K562 (cell line): ENCODE results near the gene SLC7A4. TPM values are rescaled to one million over a fixed set of nuclear protein-coding genes. Genes with fewer than 3 reads are reported as not detected.

Experiments
- ATAC-seq: fragments of 200-7000 bp; cut with Tn5 transposase; 3 replicates; pipeline ENCODE4 v1.9.1; 2020; ENCODE audit warnings: moderate library complexity
- BruUV-seq: library from RNA; stranded (reverse); fragments of 400-500 nt; replicated peaks from 2 replicates; lab custom pipeline; 2021; lab: Mats Ljungman, UMichigan
- CTCF ChIA-PET: fragments of 300-600 bp; formaldehyde crosslinking; extraction: SDS; loops from one replicate; lab custom pipeline; 2021; ENCODE audit warnings: low intra/inter-chr PET ratio; lab: Yijun Ruan, JAX
- POLR2A ChIA-PET: fragments of 300-600, 350-650 bp; sonication (Branson Sonifier 250); formaldehyde crosslinking; extraction: SDS; loops from one replicate; lab custom pipeline; 2021; ENCODE audit warnings: antibody characterized with exemption, inconsistent platforms; lab: Yijun Ruan, JAX
- DNase-seq, 4 experiments: peaks; one replicate each; pipeline versions ENCODE4 v3.0.0 to v3.0.0-alpha.2; 2011 to 2018; ENCODE audit warnings: low spot score in 3 of 4, mixed read lengths in 3 of 4; ENCODE audit errors: extremely low read depth in 1 of 4
- FAIRE-seq: peaks from 2 replicates; lab custom pipeline; 2011; peaks lifted over from hg19 to GRCh38; lab: Jason Lieb, UNC
- H2AFZ ChIP-seq: 2 replicates; pipeline ENCODE4 v1.6.0; 2011; ENCODE audit warnings: low read depth, low read length, control low read depth, inconsistent platforms
- H3K27ac ChIP-seq: fragments of 200-600 bp; 3 replicates; pipeline ENCODE4 v1.8.0; 2011; ENCODE audit warnings: low read depth, mild to moderate bottlenecking, control low read depth, inconsistent platforms, low read length, moderate library complexity, mixed read lengths; ENCODE audit errors: extremely low read depth
- H3K27me3 ChIP-seq, 2 experiments: fragments of 300-600 bp in 1 of 2; 2 replicates in 1 of 2; 3 replicates in 1 of 2; pipeline versions ENCODE4 v1.6.0 to v1.8.0; 2011; ENCODE audit warnings: inconsistent platforms in 2 of 2, low read length in 2 of 2, mild to moderate bottlenecking in 1 of 2, mixed read lengths in 1 of 2, moderate library complexity in 1 of 2; ENCODE audit not compliant: control insufficient read depth in 2 of 2, insufficient read depth in 2 of 2
- H3K36me3 ChIP-seq: fragments of 300-600 bp; 3 replicates; pipeline ENCODE4 v1.8.0; 2011; ENCODE audit warnings: mild to moderate bottlenecking, low read length, inconsistent platforms; ENCODE audit not compliant: control insufficient read depth, insufficient read depth
- H3K4me1 ChIP-seq, 2 experiments: fragments of 200-600 bp in 1 of 2; replicated peaks in 1 of 2; 2 replicates in 1 of 2; 3 replicates in 1 of 2; pipeline versions ENCODE4 v1.5.1 to v1.8.0; 2011; ENCODE audit warnings: inconsistent platforms in 2 of 2, low read length in 2 of 2, mild to moderate bottlenecking in 1 of 2, mixed read lengths in 1 of 2, moderate library complexity in 1 of 2; ENCODE audit not compliant: control insufficient read depth in 2 of 2, insufficient read depth in 2 of 2
- H3K4me2 ChIP-seq: 2 replicates; pipeline ENCODE4 v1.6.1; 2011; ENCODE audit warnings: low read length, control low read depth, inconsistent platforms, mixed read lengths; ENCODE audit not compliant: insufficient read depth
- H3K4me3 ChIP-seq: fragments of 200-600 bp; sonication (generic), shearing (Covaris generic); 2 replicates; pipeline ENCODE4 v1.5.1; 2016; ENCODE audit warnings: control low read depth, inconsistent platforms
- H3K79me2 ChIP-seq: fragments of 200-600 bp; 3 replicates; pipeline ENCODE4 v1.8.0; 2011; ENCODE audit warnings: low read length, inconsistent platforms; ENCODE audit not compliant: control insufficient read depth, insufficient read depth
- H3K9ac ChIP-seq, 2 experiments: 2 replicates each; pipeline versions ENCODE4 v1.6.0 to v1.6.1; 2011; ENCODE audit warnings: low read depth in 2 of 2, low read length in 2 of 2, control low read depth in 1 of 2, inconsistent platforms in 1 of 2, mild to moderate bottlenecking in 1 of 2, mixed read lengths in 1 of 2; ENCODE audit not compliant: insufficient read depth in 1 of 2
- H3K9me1 ChIP-seq: one replicate; pipeline ENCODE4 v1.6.0; 2011; ENCODE audit warnings: inconsistent platforms, mild to moderate bottlenecking, low read length, moderate library complexity; ENCODE audit not compliant: control insufficient read depth, insufficient read depth
- H3K9me3 ChIP-seq: replicated peaks from 2 replicates; pipeline ENCODE4 v1.5.1; 2011; ENCODE audit warnings: low read depth, low read length, inconsistent platforms; ENCODE audit not compliant: control insufficient read depth, insufficient read depth
- H4K20me1 ChIP-seq: replicated peaks from 2 replicates; pipeline ENCODE4 v1.6.1; 2011; ENCODE audit warnings: low read length, inconsistent platforms, mixed read lengths; ENCODE audit not compliant: control insufficient read depth, insufficient read depth
- ARID4B ChIP-seq: sonication (generic); formaldehyde crosslinking; IDR thresholded peaks from 2 replicates; pipeline ENCODE4 v1.8.0; 2022; ENCODE audit warnings: mild to moderate bottlenecking, missing genetic modification reagents
- PPARD ChIP-seq: fragments of 250-450 bp; sonication (Bioruptor Pico); IDR thresholded peaks from 2 replicates; pipeline ENCODE4 v1.8.0; 2022; ENCODE audit warnings: inconsistent platforms, mild to moderate bottlenecking, moderate library complexity
- STAT6 ChIP-seq: sonication (generic); formaldehyde crosslinking; IDR thresholded peaks from 2 replicates; pipeline ENCODE4 v1.8.1; 2023; ENCODE audit warnings: mild to moderate bottlenecking, missing genetic modification reagents
- TFAM ChIP-seq: fragments of 250-450 bp; sonication (Bioruptor Pico); conservative IDR thresholded peaks from 2 replicates; pipeline ENCODE4 v1.5.0; 2021; ENCODE audit warnings: mild to moderate bottlenecking, moderate library complexity
- ZBTB12 ChIP-seq: fragments of 250-450 bp; sonication (Bioruptor Pico); IDR thresholded peaks from 2 replicates; pipeline ENCODE4 v1.4.0; 2020
- ZBTB2 ChIP-seq: fragments of 450-650 bp; IDR thresholded peaks from 2 replicates; pipeline ENCODE4 v1.6.1; 2016; ENCODE audit warnings: antibody characterized with exemption
- ZKSCAN8 ChIP-seq: fragments of 200-800 bp; sonication (Bioruptor generic); IDR thresholded peaks from 2 replicates; pipeline ENCODE4 v1.6.1; 2016; ENCODE audit warnings: missing genetic modification characterization, missing compliant biosample characterization
- ZNF561 ChIP-seq: fragments of 450-650 bp; formaldehyde crosslinking; conservative IDR thresholded peaks from 2 replicates; pipeline ENCODE4 v1.4.0; 2020; ENCODE audit warnings: mild to moderate bottlenecking, moderate library complexity
- ZNF57 ChIP-seq: fragments of 450-650 bp; formaldehyde crosslinking; IDR thresholded peaks from 2 replicates; pipeline ENCODE4 v1.4.0; 2020; ENCODE audit warnings: mild to moderate bottlenecking, moderate library complexity
- WGBS: fragments of 100-300 bp; shearing (Covaris generic); methylation state at CpG from one replicate; pipeline ENCODE4 v1.1.6; 2016; ENCODE audit warnings: low coverage, mixed read lengths; ENCODE audit not compliant: insufficient coverage; ENCODE audit errors: missing lambda C conversion rate; 5-methylcytosine and 5-hydroxymethylcytosine counted together
- in situ Hi-C: fragments of 300-500 bp; cut with MboI; formaldehyde crosslinking; loops from 4 replicates; pipeline ENCODE4 v1.15.0; 2018; ENCODE audit warnings: inconsistent platforms, mixed read lengths
- intact Hi-C: fragments of 100-400 bp; cut with micrococcal nuclease; formaldehyde crosslinking; loops from 2 replicates; pipeline ENCODE4 v1.14.2; 2022
- polyA plus RNA-seq, 8 experiments: library from polyadenylated mRNA; depleted of rRNA in 4 of 8; stranded (reverse) in 5 of 8; unstranded in 3 of 8; fragments of >200 nt; fragmentation: Nextera tagmentation in 2 of 8; fragmentation: Illumina TruSeq in 1 of 8; extraction: Ambion mirVana in 2 of 8; extraction: Trizol in 1 of 8; gene quantifications; 2 replicates each; pipeline versions ENCODE4 v1.2.1 to v1.2.3, GENCODE V29; 2011 to 2014; ENCODE audit warnings: inconsistent platforms in 1 of 8, missing spikeins in 1 of 8
- total RNA-seq, 7 experiments: library from RNA; depleted of rRNA in 6 of 7; stranded (reverse); fragments of >200 nt in 6 of 7; fragmentation: Illumina TruSeq in 2 of 7; extraction: Trizol in 2 of 7; gene quantifications; 2 replicates each; pipeline versions ENCODE4 v1.2.1 to v1.2.3, GENCODE V29; 2011 to 2021; ENCODE audit warnings: low replicate concordance in 1 of 7

SLC7A4 gene
- total and polyA plus RNA-seq, 9 of the 15 experiments (the other 6 are each of a cell fraction or from before 2014, with no cell fraction given), result not detected

GRCh38 chr22:21022507-21022906 is 9.9 kb downstream of the SLC7A4 start (continued):
- TF ChIP-seq ARID4B (CRISPR knock-in tag), result no peak

GRCh38 chr22:21020802-21021429 is 11.4 kb downstream of the SLC7A4 start:
- H3K79me2 ChIP-seq, result no peaks in the 10 kb centered on the region; the same call in 2 of the 3 replicates
- in situ Hi-C loops (no loop called here), intact Hi-C loops (loop anchor here (2.0 to 5.0 kb wide), 3 partner anchors 46 to 78 kb away; no protein-coding TSS in a partner anchor)
- ChIA-PET CTCF (interaction anchor here (0.7 to 1.0 kb wide), 2 partner anchors 14 to 1911 kb away, joined by 3 to 6 read pairs; no protein-coding TSS in a partner anchor), POLR2A (interaction anchor here (0.6 to 13.9 kb wide), 18 partner anchors 8 to 841 kb away, joined by 3 to 333 read pairs (median 4); partner anchors contain the start of genes LRRC74B, SLC7A4 and THAP7)
- peak; percentile 57 for FAIRE-seq
- WGBS, result 42% methylated on average over 7 of the region's 7 CpGs
- H3K9ac ChIP-seq, result peak overlapping the region in 1 of 2 experiments; percentile 33; a peak in 2 of 4 replicates
- H3K4me3 ChIP-seq, result no peak overlapping the region
- no peak overlapping the region for H3K27ac ChIP-seq
- no peak overlapping the region for H2AFZ ChIP-seq
- peaks cover 7% of the 10 kb centered on the region; the same call in 1 of the 2 replicates for H4K20me1 ChIP-seq
- ATAC-seq, result peak; percentile 88
- H3K9me3 ChIP-seq, result no peaks in the 10 kb centered on the region
- no peaks in the 10 kb centered on the region for H3K36me3 ChIP-seq
- H3K4me2 ChIP-seq, result no peak overlapping the region
- H3K27me3 ChIP-seq, result peaks cover 3 to 16% of the 10 kb centered on the region in 2 experiments; a peak in 4 of 5 replicates
- no peaks in the 10 kb centered on the region for H3K9me1 ChIP-seq
- DNase-seq, result peak; percentile 85 to 98 (median 96)
- no TSS peak for BruUV-seq
- peaks cover 7 to 31% of the 10 kb centered on the region in 2 experiments for H3K4me1 ChIP-seq
- TF ChIP-seq ZBTB12 (CRISPR knock-in tag) (peak; percentile 19; the same call in 1 of the 2 replicates), ZBTB2 (no peak), ZNF561 (CRISPR knock-in tag) (no peak), STAT6 (CRISPR knock-in tag) (no peak), ZNF57 (CRISPR knock-in tag) (no peak), PPARD (CRISPR knock-in tag) (no peak), ZKSCAN8 (CRISPR knock-in tag) (no peak), TFAM (CRISPR knock-in tag) (no peak)
